Small intestine (tissue), 7 donors: Measurements from ENCODE around the gene CD99L2. TPM values are rescaled to one million over a fixed set of nuclear protein-coding genes. Genes with fewer than 3 reads are reported as not detected.

ENCODE experiments used
- DNase-seq, 2 donors: peaks; one replicate each; pipeline versions ENCODE4 v3.0.0 to v3.0.0-alpha.2; 2013
- FAIRE-seq: peaks from 2 replicates; lab custom pipeline; 2012; peaks lifted over from hg19 to GRCh38; lab: Jason Lieb, UNC
- H3K27ac ChIP-seq, 3 donors: one replicate each; pipeline ENCODE4 v1.5.1; 2013; ENCODE audit warnings: low read length in 2 of 3, mild to moderate bottlenecking in 2 of 3, control low read depth in 1 of 3, inconsistent platforms in 1 of 3, low read depth in 1 of 3, moderate library complexity in 1 of 3
- H3K27me3 ChIP-seq, 3 donors: one replicate each; pipeline ENCODE4 v1.6.1; 2013; ENCODE audit warnings: low read length in 3 of 3, inconsistent platforms in 1 of 3; ENCODE audit not compliant: control insufficient read depth in 3 of 3, insufficient read depth in 3 of 3
- H3K36me3 ChIP-seq, 3 donors: one replicate each; pipeline ENCODE4 v1.6.1; 2013; ENCODE audit warnings: low read length in 3 of 3, inconsistent platforms in 1 of 3, low read depth in 1 of 3, mild to moderate bottlenecking in 1 of 3, moderate library complexity in 1 of 3; ENCODE audit not compliant: control insufficient read depth in 3 of 3, insufficient read depth in 2 of 3
- H3K4me1 ChIP-seq, 3 donors: one replicate each; pipeline ENCODE4 v1.6.1; 2013; ENCODE audit warnings: low read length in 2 of 3, inconsistent platforms in 1 of 3, low read depth in 1 of 3, mild to moderate bottlenecking in 1 of 3, moderate library complexity in 1 of 3; ENCODE audit not compliant: control insufficient read depth in 3 of 3, insufficient read depth in 2 of 3
- H3K4me3 ChIP-seq, 3 donors: one replicate each; pipeline ENCODE4 v1.5.1; 2013; ENCODE audit warnings: low read length in 3 of 3, control low read depth in 1 of 3, inconsistent platforms in 1 of 3, low read depth in 1 of 3, mild to moderate bottlenecking in 1 of 3, moderate library complexity in 1 of 3
- H3K9me3 ChIP-seq, 2 donors: one replicate each; pipeline ENCODE4 v1.6.1; 2013; ENCODE audit warnings: low read depth in 1 of 2, low read length in 1 of 2; ENCODE audit not compliant: control insufficient read depth in 2 of 2, insufficient read depth in 1 of 2
- WGBS, 3 donors: extraction: QIAGEN DNeasy Blood & Tissue Kit; methylation state at CpG; one replicate each; pipeline ENCODE4 v1.1.7; 2013; 5-methylcytosine and 5-hydroxymethylcytosine counted together
- polyA plus RNA-seq, 4 donors: library from polyadenylated mRNA; stranded (reverse) in 3 of 4; unstranded in 1 of 4; fragments of 200-250 nt in 3 of 4; fragments of 120-200 nt in 1 of 4; gene quantifications; one replicate each; pipeline versions ENCODE4 v1.2.1 to v1.2.3, GENCODE V29; 2013
- donor health status: healthy with polysubstance abuse.
- donor health status: control.
- donor health status: control.
- donor health status: Bipolar disorder and iron deficiency.
- donor health status: healthy.

Gene CD99L2
- polyA plus RNA-seq, 4 donors = 5.9 to 20.5 (median 12.3) TPM

GRCh38 chrX:150766351-150767044, 132.0 kb downstream of the CD99L2 start:
- FAIRE-seq = no peak

GRCh38 chrX:150765782-150766350, 132.6 kb downstream of the CD99L2 start:
- H3K27me3 ChIP-seq = no peaks in the 10 kb centered on the region
- no peaks in the 10 kb centered on the region for H3K4me1 ChIP-seq
- DNase-seq = no peak
- H3K36me3 ChIP-seq = peaks cover 0 to 53% (median 0%) of the 10 kb centered on the region in 3 donors
- no peak overlapping the region for H3K27ac ChIP-seq
- FAIRE-seq = no peak
- H3K9me3 ChIP-seq = no peaks in the 10 kb centered on the region
- no peak overlapping the region for H3K4me3 ChIP-seq
- WGBS, 3 donors = 89 to 92% (median 91%) methylated on average over 16 to 19 of the region's 19 CpGs

More at GRCh38 chrX:150766351-150767044, 132.0 kb downstream of the CD99L2 start:
- Histone ChIP-seq H3K27ac (no peak overlapping the region), H3K4me3 (no peak overlapping the region), H3K4me1 (no peaks in the 10 kb centered on the region), H3K27me3 (no peaks in the 10 kb centered on the region), H3K36me3 (peaks cover 0 to 50% (median 0%) of the 10 kb centered on the region in 3 donors), H3K9me3 (no peaks in the 10 kb centered on the region)
- no peak for DNase-seq
- 81 to 90% (median 86%) methylated on average over 8 to 13 of the region's 13 CpGs for WGBS, 3 donors

- WGBS, 3 donors = 78 to 88% (median 83%) methylated on average over 9 of the region's 9 CpGs
- DNase-seq (no peak), FAIRE-seq (no peak)
- H3K36me3 ChIP-seq = peaks cover 0 to 46% (median 0%) of the 10 kb centered on the region in 3 donors
- no peaks in the 10 kb centered on the region for H3K9me3 ChIP-seq
- no peak overlapping the region for H3K4me3 ChIP-seq
- no peaks in the 10 kb centered on the region for H3K27me3 ChIP-seq
- H3K27ac ChIP-seq = no peak overlapping the region
- no peaks in the 10 kb centered on the region for H3K4me1 ChIP-seq
Measured at GRCh38 chrX:150765237-150765636, 133.2 kb downstream of the CD99L2 start.

- Histone ChIP-seq H3K9me3 (no peaks in the 10 kb centered on the region), H3K4me3 (no peak overlapping the region), H3K4me1 (no peaks in the 10 kb centered on the region), H3K27me3 (no peaks in the 10 kb centered on the region), H3K27ac (no peak overlapping the region), H3K36me3 (peaks cover 0 to 45% (median 0%) of the 10 kb centered on the region in 3 donors)
- FAIRE-seq (no peak), DNase-seq (no peak)
- WGBS, 3 donors = 81 to 89% (median 89%) methylated on average over 9 of the region's 9 CpGs
Measured at GRCh38 chrX:150763810-150764209, 134.7 kb downstream of the CD99L2 start.

GRCh38 chrX:150763303-150763797, 135.1 kb downstream of the CD99L2 start:
- WGBS, 3 donors = 86 to 93% (median 91%) methylated on average over 13 of the region's 13 CpGs
- H3K4me3 ChIP-seq = no peak overlapping the region
- H3K27ac ChIP-seq = no peak overlapping the region
- no peak for DNase-seq
- H3K27me3 ChIP-seq = no peaks in the 10 kb centered on the region
- no peak for FAIRE-seq
- no peaks in the 10 kb centered on the region for H3K4me1 ChIP-seq
- peaks cover 0 to 41% (median 0%) of the 10 kb centered on the region in 3 donors for H3K36me3 ChIP-seq
- H3K9me3 ChIP-seq = no peaks in the 10 kb centered on the region

GRCh38 chrX:150762258-150763165, 136.0 kb downstream of the CD99L2 start:
- FAIRE-seq = no peak

GRCh38 chrX:150761819-150762216, 136.7 kb downstream of the CD99L2 start:
- no peaks in the 10 kb centered on the region for H3K4me1 ChIP-seq
- no peak for DNase-seq
- H3K36me3 ChIP-seq = peaks cover 1 to 46% (median 2%) of the 10 kb centered on the region in 3 donors
- H3K9me3 ChIP-seq = no peaks in the 10 kb centered on the region
- WGBS, 3 donors = 88 to 92% (median 88%) methylated on average over 8 of the region's 8 CpGs
- H3K4me3 ChIP-seq = no peak overlapping the region
- no peak for FAIRE-seq
- no peaks in the 10 kb centered on the region for H3K27me3 ChIP-seq
- no peak overlapping the region for H3K27ac ChIP-seq

More at GRCh38 chrX:150762258-150763165, 136.0 kb downstream of the CD99L2 start:
- no peaks in the 10 kb centered on the region for H3K9me3 ChIP-seq
- no peaks in the 10 kb centered on the region for H3K27me3 ChIP-seq
- H3K4me3 ChIP-seq = no peak overlapping the region
- no peak overlapping the region for H3K27ac ChIP-seq
- H3K36me3 ChIP-seq = peaks cover 0 to 46% (median 0%) of the 10 kb centered on the region in 3 donors
- H3K4me1 ChIP-seq = no peaks in the 10 kb centered on the region
- no peak for DNase-seq
- WGBS, 3 donors = 90 to 93% (median 90%) methylated on average over 29 to 36 of the region's 36 CpGs
